Measurements from ENCODE around the gene NKD2. TPM values are rescaled to one million over a fixed set of nuclear protein-coding genes. Genes with fewer than 3 reads are reported as not detected.
"Not testable (repeated sequence)": the region's sequence is repeated elsewhere in the genome, so short reads cannot be mapped to it uniquely, and the experiment has no call there.

The NKD2 gene
- total RNA-seq, 1 experiment from 2014 or later = 0.27 TPM

GRCh38 chr5:1058083-1058945 lies 49.7 kb downstream of the NKD2 start:
- in situ Hi-C loops (cut with HindIII; ENCODE audit: low pct_unique_long_range_greater_than_20kb, low sequenced_read_pairs) = no loop called here
- DNase-seq (ENCODE audit: low read depth) = no peak

- in situ Hi-C loops (cut with HindIII; ENCODE audit: low pct_unique_long_range_greater_than_20kb, low sequenced_read_pairs) = no loop called here
- DNase-seq (ENCODE audit: low read depth) = no peak
Observed at GRCh38 chr5:1058988-1059883, 50.6 kb downstream of the NKD2 start.

GRCh38 chr5:1059884-1060263 lies 51.3 kb downstream of the NKD2 start:
- no peak for DNase-seq (ENCODE audit: low read depth)
- in situ Hi-C loops (cut with HindIII; ENCODE audit: low pct_unique_long_range_greater_than_20kb, low sequenced_read_pairs) = no loop called here

DNA sequence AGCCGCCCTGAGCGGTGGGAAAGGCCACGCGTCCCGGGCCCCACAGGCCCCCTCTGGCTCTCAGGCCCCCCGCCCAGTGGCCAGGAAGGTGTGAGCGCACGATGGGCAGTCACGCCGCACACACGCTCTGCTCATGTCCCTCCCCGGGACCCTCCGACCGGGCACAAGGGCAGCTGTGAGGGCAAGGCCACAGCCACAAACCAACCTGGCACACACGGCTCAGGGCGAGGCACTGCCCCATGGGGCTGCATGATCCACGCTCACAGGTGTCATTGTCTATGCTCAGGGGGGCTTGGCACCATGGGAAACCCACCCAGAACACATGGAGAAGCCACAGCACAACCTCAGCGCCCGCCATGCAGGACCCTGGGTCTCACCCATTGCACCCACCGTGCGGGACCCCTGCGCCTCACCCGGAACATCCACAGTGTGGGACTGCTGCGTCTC lies 52.0 kb downstream of the NKD2 start:
- in situ Hi-C loops (cut with HindIII; ENCODE audit: low pct_unique_long_range_greater_than_20kb, low sequenced_read_pairs) = no loop called here
- DNase-seq (ENCODE audit: low read depth) = no peak

DNA sequence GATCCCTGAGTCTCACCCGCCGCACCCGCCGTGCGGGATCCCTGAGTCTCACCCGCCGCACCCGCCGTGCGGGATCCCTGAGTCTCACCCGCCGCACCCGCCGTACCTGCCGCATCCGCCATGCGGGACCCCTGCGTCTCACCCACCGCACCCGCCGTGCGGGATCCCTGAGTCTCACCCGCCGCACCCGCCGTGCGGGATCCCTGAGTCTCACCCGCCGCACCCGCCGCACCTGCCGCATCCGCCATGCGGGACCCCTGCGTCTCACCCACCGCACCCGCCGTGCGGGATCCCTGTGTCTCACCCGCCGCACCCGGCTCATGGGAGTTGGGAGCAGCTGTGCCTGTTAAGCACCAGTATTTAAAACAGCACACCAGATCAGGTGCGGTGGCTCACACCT lies 52.7 kb downstream of the NKD2 start:
- DNase-seq (ENCODE audit: low read depth); in situ Hi-C loops (cut with HindIII; ENCODE audit: low pct_unique_long_range_greater_than_20kb, low sequenced_read_pairs): not testable (repeated sequence)

- DNase-seq (ENCODE audit: low read depth) = no peak
- in situ Hi-C loops (cut with HindIII; ENCODE audit: low pct_unique_long_range_greater_than_20kb, low sequenced_read_pairs) = no loop called here
Observed at GRCh38 chr5:1061916-1062315, 53.3 kb downstream of the NKD2 start.

- in situ Hi-C loops (cut with HindIII; ENCODE audit: low pct_unique_long_range_greater_than_20kb, low sequenced_read_pairs) = no loop called here
- DNase-seq (ENCODE audit: low read depth) = no peak
Observed at GRCh38 chr5:1062761-1063568, 54.4 kb downstream of the NKD2 start.

DNA sequence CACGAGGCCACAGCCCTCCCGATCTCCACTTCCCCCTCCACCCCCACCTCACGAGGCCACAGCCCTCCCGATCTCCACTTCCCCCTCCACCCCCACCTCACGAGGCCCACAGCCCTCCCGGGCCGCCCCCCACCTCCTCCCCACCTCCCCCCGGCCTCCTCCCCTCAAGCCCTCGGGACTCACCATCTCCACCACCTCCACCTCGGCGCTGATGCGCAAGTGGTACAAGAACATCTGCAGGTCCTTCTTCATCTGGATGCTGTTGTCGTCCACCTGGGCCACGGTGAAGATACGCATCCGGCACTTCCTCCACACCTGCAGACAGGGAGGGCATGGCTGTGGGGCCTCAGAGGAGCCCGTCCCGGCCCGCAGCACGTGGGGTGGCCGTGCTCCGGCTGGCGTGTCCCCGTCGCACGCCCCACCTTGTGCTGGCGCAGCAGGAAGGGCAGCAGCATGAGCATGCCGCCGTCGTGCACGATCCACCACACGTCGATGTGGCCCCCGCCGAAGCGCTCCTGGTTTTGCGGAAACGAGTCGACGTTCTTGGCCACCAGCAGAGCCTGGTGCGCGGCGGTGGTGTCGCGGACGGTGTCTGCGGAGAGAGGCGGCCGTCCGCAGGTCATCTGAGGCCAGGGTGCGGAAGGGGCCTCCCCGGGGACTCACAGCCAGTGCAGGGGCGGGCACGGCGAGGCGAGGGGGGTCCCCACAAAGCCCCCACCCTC lies 55.2 kb downstream of the NKD2 start:
- DNase-seq (ENCODE audit: low read depth) = no peak
- in situ Hi-C loops (cut with HindIII; ENCODE audit: low pct_unique_long_range_greater_than_20kb, low sequenced_read_pairs) = no loop called here

GRCh38 chr5:1064383-1065142 lies 56.0 kb downstream of the NKD2 start:
- no peak for DNase-seq (ENCODE audit: low read depth)
- in situ Hi-C loops (cut with HindIII; ENCODE audit: low pct_unique_long_range_greater_than_20kb, low sequenced_read_pairs) = no loop called here

DNA sequence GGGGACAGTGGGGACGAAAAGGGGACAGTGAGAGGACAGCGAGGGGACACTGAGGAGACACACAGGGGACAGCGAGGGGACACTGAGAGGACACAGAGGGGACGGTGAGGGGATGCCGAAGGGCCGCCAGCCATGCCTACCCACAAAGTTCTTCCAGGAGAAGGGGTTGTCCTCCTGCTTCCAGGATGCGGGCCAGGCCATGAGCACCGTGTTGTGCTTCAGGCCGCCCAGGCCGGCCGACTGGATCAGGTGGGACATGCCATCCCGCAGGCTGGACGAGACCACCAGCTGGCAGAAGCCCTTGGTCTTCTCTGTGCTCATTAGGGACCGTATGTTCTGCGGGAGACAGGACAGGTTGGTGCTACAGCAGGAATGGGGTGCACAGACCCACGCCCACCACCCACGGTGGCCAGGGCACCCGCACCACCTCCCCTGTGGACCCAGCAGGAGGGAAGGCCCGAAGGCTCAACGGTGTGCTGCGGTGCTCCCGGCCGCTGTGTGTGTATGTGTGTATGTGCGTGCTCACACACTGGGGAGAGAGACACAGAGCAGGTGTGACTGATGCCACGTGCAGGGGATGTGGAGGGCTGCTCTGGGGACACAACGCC lies 56.6 kb downstream of the NKD2 start:
- DNase-seq (ENCODE audit: low read depth) = no peak
- in situ Hi-C loops (cut with HindIII; ENCODE audit: low pct_unique_long_range_greater_than_20kb, low sequenced_read_pairs) = no loop called here

DNA sequence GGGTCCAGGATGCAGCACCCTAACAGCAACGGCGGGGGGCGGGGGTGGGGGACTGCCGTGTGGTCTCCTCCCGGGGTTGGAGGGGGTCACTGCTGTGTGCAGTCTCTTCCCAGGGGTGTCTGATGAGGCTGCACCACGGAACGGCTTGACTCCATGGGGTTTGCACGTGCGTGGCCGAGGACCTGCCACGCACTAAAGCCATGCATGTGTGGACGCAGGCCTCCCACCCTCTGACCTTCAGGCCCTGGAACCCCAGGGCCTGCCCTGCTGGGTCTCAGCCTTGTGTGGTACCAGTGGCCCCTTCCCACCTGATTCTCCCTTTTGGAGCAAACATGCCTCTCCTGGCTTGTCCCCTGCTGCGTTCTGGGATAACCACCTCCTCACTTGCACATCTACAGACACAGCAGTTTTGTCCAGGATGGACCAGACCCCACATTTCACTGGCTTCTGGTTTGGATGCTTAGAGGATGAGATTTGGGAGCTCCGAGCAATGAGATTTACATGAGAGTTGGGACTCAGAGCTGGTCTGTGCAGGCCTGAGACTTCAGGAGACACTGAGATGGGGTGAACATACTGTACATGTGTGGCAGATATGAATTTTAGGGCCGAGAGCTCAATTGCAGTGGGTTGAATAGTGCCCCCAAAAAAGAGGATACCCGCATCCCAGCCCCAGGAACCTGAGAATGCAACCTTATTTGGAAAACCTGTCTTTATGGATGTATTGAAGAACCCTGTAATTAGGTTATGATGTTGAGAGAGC lies 57.5 kb downstream of the NKD2 start:
- DNase-seq (ENCODE audit: low read depth) = no peak
- in situ Hi-C loops (cut with HindIII; ENCODE audit: low pct_unique_long_range_greater_than_20kb, low sequenced_read_pairs) = no loop called here

DNA sequence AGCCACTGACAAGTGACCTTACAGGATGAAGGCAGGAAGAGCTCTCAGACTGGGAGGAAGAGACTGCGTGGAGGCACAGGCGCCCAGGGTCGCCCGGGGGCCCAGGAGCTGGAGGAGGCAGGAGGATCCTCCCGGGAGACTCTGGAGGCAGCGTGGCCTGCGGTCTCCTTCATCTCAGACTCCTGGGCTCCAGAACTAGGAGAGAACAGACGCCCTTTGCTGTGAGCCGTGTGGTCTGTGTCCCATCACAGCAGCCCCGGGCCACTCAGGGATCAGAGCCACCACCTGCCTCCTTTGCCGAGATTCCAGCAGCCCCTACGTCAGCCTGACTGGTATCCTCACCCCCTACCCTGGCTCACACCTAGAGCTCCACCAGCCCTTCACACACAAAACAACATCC lies 58.1 kb downstream of the NKD2 start:
- in situ Hi-C loops (cut with HindIII; ENCODE audit: low pct_unique_long_range_greater_than_20kb, low sequenced_read_pairs) = no loop called here
- DNase-seq (ENCODE audit: low read depth) = no peak

GRCh38 chr5:1067141-1068121 lies 58.8 kb downstream of the NKD2 start:
- no peak for DNase-seq (ENCODE audit: low read depth)
- in situ Hi-C loops (cut with HindIII; ENCODE audit: low pct_unique_long_range_greater_than_20kb, low sequenced_read_pairs) = no loop called here

GRCh38 chr5:1068204-1068894 lies 59.7 kb downstream of the NKD2 start:
- no peak for DNase-seq (ENCODE audit: low read depth)
- in situ Hi-C loops (cut with HindIII; ENCODE audit: low pct_unique_long_range_greater_than_20kb, low sequenced_read_pairs) = no loop called here
